ENCODE results near the gene PLCXD1. TPM values are rescaled to one million over a fixed set of nuclear protein-coding genes. Genes with fewer than 3 reads are reported as not detected.

PLCXD1 gene
- polyA plus RNA-seq, 1 donor from 2014 or later, result 30.1 TPM

DNA sequence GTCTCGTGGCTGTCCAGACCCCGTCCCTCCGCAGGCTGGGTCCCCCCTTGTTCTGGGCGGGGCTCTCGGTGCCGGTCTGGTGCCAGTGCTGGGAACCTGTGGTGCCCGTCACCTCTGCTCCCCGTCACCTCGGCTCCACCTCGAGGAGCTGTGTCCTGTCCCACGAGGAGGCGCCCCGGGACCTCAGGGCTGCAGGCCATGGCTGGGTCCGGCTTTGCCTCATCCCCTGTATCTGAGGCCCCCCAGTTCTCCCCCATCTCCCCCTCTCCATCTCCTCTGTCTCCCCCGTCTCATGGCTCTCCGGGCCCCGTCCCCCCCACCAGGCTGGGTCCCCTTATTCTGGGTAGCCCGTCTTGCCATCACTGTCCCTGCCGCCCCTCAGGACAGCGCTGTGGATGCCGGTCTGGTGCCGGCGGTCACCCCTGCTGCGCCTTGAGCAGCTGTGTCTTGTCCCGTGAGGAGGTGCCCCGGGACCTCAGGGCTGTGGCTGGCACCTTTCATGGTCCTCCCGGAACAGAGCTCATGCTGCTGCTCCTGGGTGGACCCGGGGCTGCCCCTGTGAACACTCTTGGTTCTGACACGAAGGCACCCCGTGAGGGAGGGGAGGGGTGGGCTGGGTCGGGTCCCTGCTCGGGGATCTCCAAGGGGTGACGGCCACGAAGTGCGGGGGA is 50.8 kb downstream of the PLCXD1 start:
- TF ChIP-seq EZH2 (IDR thresholded peaks at IDR 0.05; ENCODE audit: borderline replicate concordance, insufficient read depth, low read length, poor library complexity, severe bottlenecking) (no peak), TAF1 (IDR thresholded peaks at IDR 0.05; ENCODE audit: low read depth) (no peak), SMC3 (conservative IDR thresholded peaks at IDR 0.05; ENCODE audit: poor library complexity) (no peak), RAD21 (conservative IDR thresholded peaks at IDR 0.05) (no peak), MXI1 (conservative IDR thresholded peaks at IDR 0.05; ENCODE audit: poor library complexity, severe bottlenecking) (no peak), EP300 (conservative IDR thresholded peaks at IDR 0.05; ENCODE audit: poor library complexity, severe bottlenecking) (no peak), POLR2AphosphoS5 (IDR thresholded peaks at IDR 0.05) (no peak)
- TF ChIP-seq, protein P1, sequence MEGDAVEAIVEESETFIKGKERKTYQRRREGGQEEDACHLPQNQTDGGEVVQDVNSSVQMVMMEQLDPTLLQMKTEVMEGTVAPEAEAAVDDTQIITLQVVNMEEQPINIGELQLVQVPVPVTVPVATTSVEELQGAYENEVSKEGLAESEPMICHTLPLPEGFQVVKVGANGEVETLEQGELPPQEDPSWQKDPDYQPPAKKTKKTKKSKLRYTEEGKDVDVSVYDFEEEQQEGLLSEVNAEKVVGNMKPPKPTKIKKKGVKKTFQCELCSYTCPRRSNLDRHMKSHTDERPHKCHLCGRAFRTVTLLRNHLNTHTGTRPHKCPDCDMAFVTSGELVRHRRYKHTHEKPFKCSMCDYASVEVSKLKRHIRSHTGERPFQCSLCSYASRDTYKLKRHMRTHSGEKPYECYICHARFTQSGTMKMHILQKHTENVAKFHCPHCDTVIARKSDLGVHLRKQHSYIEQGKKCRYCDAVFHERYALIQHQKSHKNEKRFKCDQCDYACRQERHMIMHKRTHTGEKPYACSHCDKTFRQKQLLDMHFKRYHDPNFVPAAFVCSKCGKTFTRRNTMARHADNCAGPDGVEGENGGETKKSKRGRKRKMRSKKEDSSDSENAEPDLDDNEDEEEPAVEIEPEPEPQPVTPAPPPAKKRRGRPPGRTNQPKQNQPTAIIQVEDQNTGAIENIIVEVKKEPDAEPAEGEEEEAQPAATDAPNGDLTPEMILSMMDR (IDR thresholded peaks at IDR 0.05; ENCODE audit: poor library complexity, severe bottlenecking), result no peak
- TF ChIP-seq, protein P2, sequence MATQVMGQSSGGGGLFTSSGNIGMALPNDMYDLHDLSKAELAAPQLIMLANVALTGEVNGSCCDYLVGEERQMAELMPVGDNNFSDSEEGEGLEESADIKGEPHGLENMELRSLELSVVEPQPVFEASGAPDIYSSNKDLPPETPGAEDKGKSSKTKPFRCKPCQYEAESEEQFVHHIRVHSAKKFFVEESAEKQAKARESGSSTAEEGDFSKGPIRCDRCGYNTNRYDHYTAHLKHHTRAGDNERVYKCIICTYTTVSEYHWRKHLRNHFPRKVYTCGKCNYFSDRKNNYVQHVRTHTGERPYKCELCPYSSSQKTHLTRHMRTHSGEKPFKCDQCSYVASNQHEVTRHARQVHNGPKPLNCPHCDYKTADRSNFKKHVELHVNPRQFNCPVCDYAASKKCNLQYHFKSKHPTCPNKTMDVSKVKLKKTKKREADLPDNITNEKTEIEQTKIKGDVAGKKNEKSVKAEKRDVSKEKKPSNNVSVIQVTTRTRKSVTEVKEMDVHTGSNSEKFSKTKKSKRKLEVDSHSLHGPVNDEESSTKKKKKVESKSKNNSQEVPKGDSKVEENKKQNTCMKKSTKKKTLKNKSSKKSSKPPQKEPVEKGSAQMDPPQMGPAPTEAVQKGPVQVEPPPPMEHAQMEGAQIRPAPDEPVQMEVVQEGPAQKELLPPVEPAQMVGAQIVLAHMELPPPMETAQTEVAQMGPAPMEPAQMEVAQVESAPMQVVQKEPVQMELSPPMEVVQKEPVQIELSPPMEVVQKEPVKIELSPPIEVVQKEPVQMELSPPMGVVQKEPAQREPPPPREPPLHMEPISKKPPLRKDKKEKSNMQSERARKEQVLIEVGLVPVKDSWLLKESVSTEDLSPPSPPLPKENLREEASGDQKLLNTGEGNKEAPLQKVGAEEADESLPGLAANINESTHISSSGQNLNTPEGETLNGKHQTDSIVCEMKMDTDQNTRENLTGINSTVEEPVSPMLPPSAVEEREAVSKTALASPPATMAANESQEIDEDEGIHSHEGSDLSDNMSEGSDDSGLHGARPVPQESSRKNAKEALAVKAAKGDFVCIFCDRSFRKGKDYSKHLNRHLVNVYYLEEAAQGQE (IDR thresholded peaks at IDR 0.05; ENCODE audit: borderline replicate concordance), result no peak
- no peaks in the 10 kb centered on the region for H3K36me3 ChIP-seq (ENCODE audit: insufficient read depth, low read length)
- H3K4me2 ChIP-seq (ENCODE audit: low read length), result no peak overlapping the region
- no peaks in the 10 kb centered on the region for H3K9me3 ChIP-seq (ENCODE audit: low read length)
- no peak overlapping the region for H3K4me3 ChIP-seq (ENCODE audit: low read length)
- no peaks in the 10 kb centered on the region for H3K9me2 ChIP-seq (ENCODE audit: insufficient read depth, low read length)
- H3K79me2 ChIP-seq (replicated peaks; ENCODE audit: insufficient read depth, low read length), result no peaks in the 10 kb centered on the region
- H3K27ac ChIP-seq (ENCODE audit: low read length), result no peak overlapping the region
- H4K20me1 ChIP-seq (ENCODE audit: insufficient read depth), result no peaks in the 10 kb centered on the region
- no peaks in the 10 kb centered on the region for H3K27me3 ChIP-seq (ENCODE audit: insufficient read depth, low read depth, low read length)
- H3K9ac ChIP-seq (ENCODE audit: low read length), result no peak overlapping the region
- H2AFZ ChIP-seq (ENCODE audit: low read depth, low read length), result no peak overlapping the region
- no peaks in the 10 kb centered on the region for H3F3A ChIP-seq (ENCODE audit: insufficient read depth, low read length, poor library complexity, severe bottlenecking)

DNA sequence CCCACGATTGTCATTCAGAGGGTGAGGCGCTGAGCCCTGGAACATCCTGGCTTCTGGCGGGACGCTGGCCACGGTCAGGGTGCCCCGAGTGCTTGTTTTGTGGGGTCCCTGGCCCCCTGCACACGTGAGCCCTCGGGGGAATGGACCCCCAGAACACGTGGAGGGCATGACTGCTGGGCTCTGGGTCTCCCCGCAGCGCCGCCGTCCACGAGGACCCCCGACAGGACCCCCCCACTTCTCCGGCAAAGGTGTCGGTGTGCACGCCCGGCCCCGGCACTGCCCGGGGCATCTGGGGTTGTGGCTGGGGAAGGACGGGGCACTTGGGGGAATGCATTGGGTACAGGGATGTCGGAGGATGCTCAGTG is 51.3 kb downstream of the PLCXD1 start:
- Histone ChIP-seq H3K4me3 (ENCODE audit: low read length) (no peak overlapping the region), H3K9me3 (ENCODE audit: low read length) (no peaks in the 10 kb centered on the region), H3K9ac (ENCODE audit: low read length) (no peak overlapping the region), H2AFZ (ENCODE audit: low read depth, low read length) (no peak overlapping the region), H3K36me3 (ENCODE audit: insufficient read depth, low read length) (no peaks in the 10 kb centered on the region), H3K27ac (ENCODE audit: low read length) (no peak overlapping the region), H3K4me2 (ENCODE audit: low read length) (no peak overlapping the region), H3F3A (ENCODE audit: insufficient read depth, low read length, poor library complexity, severe bottlenecking) (no peaks in the 10 kb centered on the region), H3K79me2 (replicated peaks; ENCODE audit: insufficient read depth, low read length) (no peaks in the 10 kb centered on the region), H3K27me3 (ENCODE audit: insufficient read depth, low read depth, low read length) (no peaks in the 10 kb centered on the region), H3K9me2 (ENCODE audit: insufficient read depth, low read length) (no peaks in the 10 kb centered on the region), H4K20me1 (ENCODE audit: insufficient read depth) (no peaks in the 10 kb centered on the region)
- TF ChIP-seq EP300 (conservative IDR thresholded peaks at IDR 0.05; ENCODE audit: poor library complexity, severe bottlenecking), result no peak
- no peak for TF ChIP-seq RAD21 (conservative IDR thresholded peaks at IDR 0.05)
- TF ChIP-seq EZH2 (IDR thresholded peaks at IDR 0.05; ENCODE audit: borderline replicate concordance, insufficient read depth, low read length, poor library complexity, severe bottlenecking), result no peak

All from neural cell (in vitro differentiated cells).